SK-N-SH (cell line): ENCODE data around the gene EMX2. TPM values are rescaled to one million over a fixed set of nuclear protein-coding genes. Genes with fewer than 3 reads are reported as not detected.

Source experiments
- MAX ChIP-seq: IDR thresholded peaks from 2 replicates; pipeline ENCODE4 v1.4.0; 2012; ENCODE audit warnings: low read depth
- polyA plus RNA-seq, 3 experiments: library from polyadenylated mRNA; depleted of rRNA; stranded (reverse); fragments of >200 nt; gene quantifications; 2 replicates each; pipeline ENCODE4 v1.2.3, GENCODE V29; 2012

EMX2 gene
- polyA plus RNA-seq, 1 of the 3 experiments (the other 2 are of a cell fraction), result not detected

- no peak for TF ChIP-seq MAX
Measured at GRCh38 chr10:117597216-117597615, 54.7 kb downstream of the EMX2 start (continued).

Other genes with a start within 250 kb of the EMX2 start
- 6.6 and 8.4 TPM in 2 replicates for gene PDZD8, start 167.3 kb upstream of the EMX2 start, polyA plus RNA-seq (2012; rRNA removed)